ENCODE data around the gene AQP10.

- peak; percentile 83 to 96 (median 90) for TF ChIP-seq CTCF (IDR thresholded peaks at IDR 0.05 in 8 of 11, conservative IDR thresholded peaks at IDR 0.05 in 3 of 11)
- TF ChIP-seq POLR2A (IDR thresholded peaks at IDR 0.05) = no peak
Observed at GRCh38 chr1:154324669-154325582, 4.0 kb downstream of the AQP10 start, which contains the start of gene ATP8B2.

Data from spleen (tissue), 7 donors.